Stimulated activated CD8-positive, alpha-beta memory T cell treated with anti-CD3 and anti-CD28 coated beads, Interleukin-4, amount 100 ng/mL, for 24 hours (primary cell): ENCODE data around the gene PRKAR2A.

Source experiments
- DNase-seq: peaks from one replicate; pipeline ENCODE4 v3.0.0-alpha.2; 2020; ENCODE audit warnings: low read depth

The PRKAR2A gene

GRCh38 chr3:48847504-48848423, at the start of gene PRKAR2A:
PRKAR2A (minus strand) TSS chr3:48847874; CDS start chr3:48847596, 278 bp downstream.
- DNase-seq, result peak; percentile 79

GRCh38 chr3:48896936-48897335, 49.3 kb upstream of the PRKAR2A start:
- no peak for DNase-seq

GRCh38 chr3:48894516-48894915, 46.8 kb upstream of the PRKAR2A start:
- DNase-seq, result no peak

- no peak for DNase-seq
Measured at GRCh38 chr3:48891606-48892005, 43.9 kb upstream of the PRKAR2A start.

- DNase-seq, result no peak
Measured at GRCh38 chr3:48885753-48886152, 38.1 kb upstream of the PRKAR2A start.

GRCh38 chr3:48881652-48882114, 34.0 kb upstream of the PRKAR2A start:
- no peak for DNase-seq

GRCh38 chr3:48881006-48881405, 33.3 kb upstream of the PRKAR2A start:
- DNase-seq, result no peak

GRCh38 chr3:48879994-48880377, 32.3 kb upstream of the PRKAR2A start:
- DNase-seq, result no peak

- DNase-seq, result no peak
Measured at GRCh38 chr3:48879307-48879993, 31.8 kb upstream of the PRKAR2A start.

- DNase-seq, result no peak
Measured at GRCh38 chr3:48877671-48878070, 30.0 kb upstream of the PRKAR2A start.

GRCh38 chr3:48863122-48863521, 15.4 kb upstream of the PRKAR2A start:
- DNase-seq, result no peak

GRCh38 chr3:48859206-48859605, 11.5 kb upstream of the PRKAR2A start:
- DNase-seq, result no peak

- no peak for DNase-seq
Measured at GRCh38 chr3:48858709-48859108, 11.0 kb upstream of the PRKAR2A start.

- DNase-seq, result no peak
Measured at GRCh38 chr3:48857641-48858040, 10.0 kb upstream of the PRKAR2A start.

- DNase-seq, result no peak
Measured at GRCh38 chr3:48856469-48856868, 8.8 kb upstream of the PRKAR2A start.

- no peak for DNase-seq
Measured at GRCh38 chr3:48855681-48856447, 8.2 kb upstream of the PRKAR2A start.

GRCh38 chr3:48852151-48852550, 4.5 kb upstream of the PRKAR2A start:
- DNase-seq, result no peak

- no peak for DNase-seq
Measured at GRCh38 chr3:48851407-48851806, 3.7 kb upstream of the PRKAR2A start.

- DNase-seq, result no peak
Measured at GRCh38 chr3:48848816-48849515, 1.3 kb upstream of the PRKAR2A start.

- peak; percentile 24 for DNase-seq
Measured at GRCh38 chr3:48847053-48847503, 596 bp downstream of the PRKAR2A start.

GRCh38 chr3:48845170-48845569, 2.5 kb downstream of the PRKAR2A start:
- no peak for DNase-seq

- no peak for DNase-seq
Measured at GRCh38 chr3:48837163-48837562, 10.5 kb downstream of the PRKAR2A start.
